Transverse colon (tissue), 4 donors: ENCODE measurements around the gene PAX5. TPM values are rescaled to one million over a fixed set of nuclear protein-coding genes. Genes with fewer than 3 reads are reported as not detected.

Source experiments
- DNase-seq: peaks from one replicate; pipeline ENCODE4 v3.0.0-alpha.2; 2019
- H3K27ac ChIP-seq, 4 donors: fragments of 200-600 bp; sonication (generic); 2 replicates each; pipeline ENCODE4 v1.5.1; 2016 to 2018; ENCODE audit warnings: inconsistent platforms in 4 of 4
- H3K27me3 ChIP-seq: fragments of 200-600 bp; sonication (generic); 2 replicates; pipeline ENCODE4 v1.5.1; 2017; ENCODE audit warnings: inconsistent platforms
- H3K36me3 ChIP-seq, 4 donors: fragments of 200-600 bp; sonication (generic); 2 replicates each; pipeline ENCODE4 v1.5.1; 2017 to 2019; ENCODE audit warnings: inconsistent platforms in 4 of 4
- H3K4me1 ChIP-seq, 4 donors: fragments of 200-600 bp; sonication (generic); 2 replicates each; pipeline ENCODE4 v1.5.1; 2017 to 2020; ENCODE audit warnings: inconsistent platforms in 4 of 4
- H3K4me3 ChIP-seq, 4 donors: fragments of 200-600 bp; sonication (generic); 1 replicate in 1 of 4; 2 replicates in 3 of 4; pipeline versions ENCODE4 v1.5.1 to v1.6.1; 2017 to 2019; ENCODE audit warnings: inconsistent platforms in 4 of 4
- H3K9me3 ChIP-seq, 2 donors: fragments of 200-600 bp; sonication (generic); 2 replicates each; pipeline ENCODE4 v1.5.1; 2017 to 2019; ENCODE audit warnings: inconsistent platforms in 2 of 2
- CTCF ChIP-seq, 5 experiments: fragments of 200-600 bp in 3 of 5; fragments of 450-650 bp in 2 of 5; sonication (generic) in 3 of 5; IDR thresholded peaks; 1 replicate in 2 of 5; 2 replicates in 3 of 5; pipeline ENCODE4 v1.5.1; 2016 to 2017; ENCODE audit warnings: antibody characterized with exemption in 5 of 5, inconsistent platforms in 3 of 5, mild to moderate bottlenecking in 2 of 5, moderate library complexity in 1 of 5
- EP300 ChIP-seq: sonication (generic); formaldehyde crosslinking; IDR thresholded peaks from one replicate; pipeline ENCODE4 v1.6.1; 2017; ENCODE audit warnings: antibody characterized with exemption, low read depth
- POLR2A ChIP-seq: fragments of 450-650 bp; IDR thresholded peaks from one replicate; pipeline ENCODE4 v1.6.1; 2016; ENCODE audit warnings: antibody characterized with exemption, mild to moderate bottlenecking, moderate library complexity
- POLR2AphosphoS5 ChIP-seq, 3 donors: sonication (generic); formaldehyde crosslinking; IDR thresholded peaks; one replicate each; pipeline ENCODE4 v1.6.1; 2016; ENCODE audit warnings: antibody characterized with exemption in 3 of 3
- WGBS, 2 donors: methylation state at CpG; one replicate each; pipeline ENCODE4 v1.1.5; 2018; ENCODE audit warnings: low coverage in 1 of 2; 5-methylcytosine and 5-hydroxymethylcytosine counted together
- in situ Hi-C, 4 donors: fragments of 200-750 bp; cut with MboI; loops; one replicate each; pipeline versions ENCODE4 v1.15.0 to v1.15.1; 2017; ENCODE audit warnings: low sequenced_read_pairs in 3 of 4, low pct_ligation_motif_present in 1 of 4, low pct_unique_long_range_greater_than_20kb in 1 of 4
- intact Hi-C: fragments of 100-400 bp; cut with DNase I; formaldehyde crosslinking; loops from one replicate; pipeline ENCODE4 v1.15.1; 2023; ENCODE audit warnings: low total_unique reads
- total RNA-seq, 4 donors: library from RNA; depleted of rRNA; stranded (reverse); fragments of >200 nt; gene quantifications; one replicate each; pipeline ENCODE4 v1.1.0, GENCODE V29; 2016

PAX5 gene
- total RNA-seq, 4 donors from 2014 or later: 2.4 to 3.7 TPM; not detected in 2

GRCh38 chr9:36937951-36938350 lies 96.1 kb downstream of the PAX5 start:
- TF ChIP-seq POLR2A: no peak
- in situ Hi-C loops: no loop called here
- H3K4me3 ChIP-seq: no peak overlapping the region
- no peaks in the 10 kb centered on the region for H3K4me1 ChIP-seq
- no peak overlapping the region for H3K27ac ChIP-seq
- no peaks in the 10 kb centered on the region for H3K36me3 ChIP-seq
- H3K27me3 ChIP-seq: peaks cover 20% of the 10 kb centered on the region
- H3K9me3 ChIP-seq: no peaks in the 10 kb centered on the region
- intact Hi-C loops: no loop called here
- no peak for DNase-seq
- WGBS, 2 donors: 51 to 56% methylated on average over 3 to 4 of the region's 4 CpGs

GRCh38 chr9:36937346-36937745 lies 96.7 kb downstream of the PAX5 start:
- WGBS, 2 donors: 60% methylated on average over 7 of the region's 7 CpGs; no CpG with 5 or more reads in 1 of the 2 donors
- in situ Hi-C loops: no loop called here
- no peaks in the 10 kb centered on the region for H3K36me3 ChIP-seq
- no peaks in the 10 kb centered on the region for H3K9me3 ChIP-seq
- H3K4me3 ChIP-seq: no peak overlapping the region
- intact Hi-C loops: no loop called here
- H3K27ac ChIP-seq: no peak overlapping the region
- peaks cover 20% of the 10 kb centered on the region for H3K27me3 ChIP-seq
- no peak for TF ChIP-seq POLR2A
- TF ChIP-seq CTCF (IDR thresholded peaks at IDR 0.05): no peak
- no peak for TF ChIP-seq POLR2AphosphoS5 (IDR thresholded peaks at IDR 0.05)
- no peak for TF ChIP-seq EP300
- no peaks in the 10 kb centered on the region for H3K4me1 ChIP-seq
- no peak for DNase-seq

- Histone ChIP-seq H3K27me3 (peaks cover 20% of the 10 kb centered on the region), H3K9me3 (no peaks in the 10 kb centered on the region), H3K27ac (no peak overlapping the region), H3K4me1 (no peaks in the 10 kb centered on the region), H3K4me3 (no peak overlapping the region), H3K36me3 (no peaks in the 10 kb centered on the region)
- DNase-seq: no peak
- TF ChIP-seq EP300 (no peak), POLR2AphosphoS5 (IDR thresholded peaks at IDR 0.05) (no peak), POLR2A (no peak), CTCF (IDR thresholded peaks at IDR 0.05) (no peak)
- in situ Hi-C loops: no loop called here
- intact Hi-C loops: no loop called here
Observed at GRCh38 chr9:36936498-36936831, 97.6 kb downstream of the PAX5 start.

- no peak overlapping the region for H3K4me3 ChIP-seq
- TF ChIP-seq CTCF (IDR thresholded peaks at IDR 0.05): no peak
- no peak for TF ChIP-seq EP300
- no peak for TF ChIP-seq POLR2AphosphoS5 (IDR thresholded peaks at IDR 0.05)
- TF ChIP-seq POLR2A: no peak
- H3K27me3 ChIP-seq: peaks cover 20% of the 10 kb centered on the region
- no peaks in the 10 kb centered on the region for H3K9me3 ChIP-seq
- H3K36me3 ChIP-seq: no peaks in the 10 kb centered on the region
- H3K4me1 ChIP-seq: no peaks in the 10 kb centered on the region
- in situ Hi-C loops (no loop called here), intact Hi-C loops (no loop called here)
- 80% methylated on average over 9 of the region's 9 CpGs; no CpG with 5 or more reads in 1 of the 2 donors for WGBS, 2 donors
- DNase-seq: no peak
- no peak overlapping the region for H3K27ac ChIP-seq
Observed at GRCh38 chr9:36935768-36936497, 98.1 kb downstream of the PAX5 start.

GRCh38 chr9:36935332-36935731 lies 98.7 kb downstream of the PAX5 start:
- DNase-seq: no peak
- in situ Hi-C loops (no loop called here), intact Hi-C loops (no loop called here)
- Histone ChIP-seq H3K27ac (no peak overlapping the region), H3K9me3 (no peaks in the 10 kb centered on the region), H3K4me1 (no peaks in the 10 kb centered on the region), H3K4me3 (no peak overlapping the region), H3K36me3 (no peaks in the 10 kb centered on the region), H3K27me3 (peaks cover 16% of the 10 kb centered on the region)
- 69 to 82% methylated on average over 2 to 4 of the region's 4 CpGs for WGBS, 2 donors
- TF ChIP-seq CTCF (IDR thresholded peaks at IDR 0.05): no peak
- TF ChIP-seq POLR2AphosphoS5 (IDR thresholded peaks at IDR 0.05): no peak
- TF ChIP-seq EP300: no peak
- no peak for TF ChIP-seq POLR2A
